ENCODE data around the gene SPATA17. TPM values are rescaled to one million over a fixed set of nuclear protein-coding genes. Genes with fewer than 3 reads are reported as not detected.

Gene SPATA17
- total and polyA plus RNA-seq, 2 donors (not counting 3 experiments of a cell fraction or from before 2014, with no cell fraction given): not detected

DNA sequence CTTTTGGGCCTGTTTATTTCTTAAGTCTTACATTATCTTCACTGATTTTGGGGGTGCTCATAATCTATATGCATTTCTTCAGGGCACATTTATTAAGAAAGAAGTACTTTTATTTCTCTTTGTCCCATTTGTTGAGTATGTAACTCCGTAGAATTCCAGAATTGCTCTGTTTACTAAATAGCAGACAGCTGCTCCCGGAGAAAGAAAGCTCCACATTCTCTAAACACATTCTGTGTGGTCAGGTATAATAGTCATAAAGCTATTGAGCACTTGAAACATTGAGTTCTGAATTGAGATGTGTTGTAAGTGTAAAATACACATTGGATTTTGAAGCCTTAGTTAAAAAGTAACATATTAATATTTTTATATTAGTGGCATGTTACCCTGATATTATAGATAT is 206.5 kb downstream of the SPATA17 start:
- Histone ChIP-seq H3K9ac (replicated peaks; ENCODE audit: extremely low read depth, insufficient read depth, low read length) (no peak overlapping the region), H3K27ac (ENCODE audit: insufficient read depth, low read depth, low read length) (no peak overlapping the region), H3K4me1 (ENCODE audit: control insufficient read depth, extremely low read depth, insufficient read depth, low read length) (no peaks in the 10 kb centered on the region), H3K9me3 (replicated peaks; ENCODE audit: control insufficient read depth, insufficient read depth, low read length) (no peaks in the 10 kb centered on the region), H3K4me3 (replicated peaks in 1 of 3; ENCODE audit: insufficient read depth in 1 of 3, low read depth in 1 of 3, low read length in 3 of 3) (no peak overlapping the region), H4K20me1 (replicated peaks; ENCODE audit: control insufficient read depth, extremely low read depth, insufficient read depth, low read length) (no peaks in the 10 kb centered on the region), H3K79me2 (ENCODE audit: control insufficient read depth, insufficient read depth, low read length) (no peaks in the 10 kb centered on the region), H2AFZ (ENCODE audit: low read depth, low read length) (no peak overlapping the region), H3K9me1 (replicated peaks; ENCODE audit: control insufficient read depth, extremely low read depth, insufficient read depth, low read length) (no peaks in the 10 kb centered on the region), H3K27me3 (ENCODE audit: control insufficient read depth in 2 of 2, insufficient read depth in 2 of 2, low read length in 2 of 2) (no peaks in the 10 kb centered on the region), H3K36me3 (ENCODE audit: control insufficient read depth in 2 of 2, extremely low read depth in 1 of 2, insufficient read depth in 2 of 2, low read length in 2 of 2) (no peaks in the 10 kb centered on the region), H3K4me2 (ENCODE audit: insufficient read depth, low read length) (no peak overlapping the region)
- BruUV-seq (replicated peaks): no TSS peak
- CTCF ChIA-PET: no interaction called here
- dilution Hi-C loops (cut with MboI; ENCODE audit: extremely low pct_ligation_motif_present, low sequenced_read_pairs): no loop called here
- TF ChIP-seq EZH2 (IDR thresholded peaks at IDR 0.05; ENCODE audit: borderline replicate concordance, low read depth, low read length, severe bottlenecking) (no peak), GATA2 (IDR thresholded peaks at IDR 0.05; ENCODE audit: insufficient read depth, insufficient read length, low read depth, low read length) (no peak), POLR2AphosphoS5 (IDR thresholded peaks at IDR 0.05; ENCODE audit: insufficient read depth, low read depth, low read length) (no peak), FOS (IDR thresholded peaks at IDR 0.05; ENCODE audit: borderline replicate concordance, insufficient read depth, low read length) (no peak), JUN (IDR thresholded peaks at IDR 0.05; ENCODE audit: borderline replicate concordance, insufficient read depth, insufficient read length, low read depth) (no peak), POLR2A (IDR thresholded peaks at IDR 0.05; ENCODE audit: low read depth, low read length) (no peak), MYC (IDR thresholded peaks at IDR 0.05; ENCODE audit: low read depth, low read length) (no peak)
- TF ChIP-seq, protein P1, sequence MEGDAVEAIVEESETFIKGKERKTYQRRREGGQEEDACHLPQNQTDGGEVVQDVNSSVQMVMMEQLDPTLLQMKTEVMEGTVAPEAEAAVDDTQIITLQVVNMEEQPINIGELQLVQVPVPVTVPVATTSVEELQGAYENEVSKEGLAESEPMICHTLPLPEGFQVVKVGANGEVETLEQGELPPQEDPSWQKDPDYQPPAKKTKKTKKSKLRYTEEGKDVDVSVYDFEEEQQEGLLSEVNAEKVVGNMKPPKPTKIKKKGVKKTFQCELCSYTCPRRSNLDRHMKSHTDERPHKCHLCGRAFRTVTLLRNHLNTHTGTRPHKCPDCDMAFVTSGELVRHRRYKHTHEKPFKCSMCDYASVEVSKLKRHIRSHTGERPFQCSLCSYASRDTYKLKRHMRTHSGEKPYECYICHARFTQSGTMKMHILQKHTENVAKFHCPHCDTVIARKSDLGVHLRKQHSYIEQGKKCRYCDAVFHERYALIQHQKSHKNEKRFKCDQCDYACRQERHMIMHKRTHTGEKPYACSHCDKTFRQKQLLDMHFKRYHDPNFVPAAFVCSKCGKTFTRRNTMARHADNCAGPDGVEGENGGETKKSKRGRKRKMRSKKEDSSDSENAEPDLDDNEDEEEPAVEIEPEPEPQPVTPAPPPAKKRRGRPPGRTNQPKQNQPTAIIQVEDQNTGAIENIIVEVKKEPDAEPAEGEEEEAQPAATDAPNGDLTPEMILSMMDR (IDR thresholded peaks at IDR 0.05; ENCODE audit: extremely low read depth in 1 of 2, insufficient read depth in 1 of 2, low read depth in 1 of 2, low read length in 2 of 2): no peak
- TF ChIP-seq, protein P2, sequence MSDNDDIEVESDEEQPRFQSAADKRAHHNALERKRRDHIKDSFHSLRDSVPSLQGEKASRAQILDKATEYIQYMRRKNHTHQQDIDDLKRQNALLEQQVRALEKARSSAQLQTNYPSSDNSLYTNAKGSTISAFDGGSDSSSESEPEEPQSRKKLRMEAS (IDR thresholded peaks at IDR 0.05; ENCODE audit: insufficient read depth, insufficient read length): no peak
- FAIRE-seq (no peak), DNase-seq (ENCODE audit: low read depth, low spot score) (no peak)
- POLR2A ChIA-PET: no interaction called here
- intact Hi-C loops (cut with micrococcal nuclease): no loop called here
